ENCODE data around the gene SLC8B1.

- TF ChIP-seq CTCF (IDR thresholded peaks at IDR 0.05; ENCODE audit: low read depth, low read length) (no peak), MYC (IDR thresholded peaks at IDR 0.05; ENCODE audit: low read depth, low read length) (no peak)
Observed at GRCh38 chr12:113372371-113372770, 37.5 kb upstream of the SLC8B1 start.
